Mesothelial cell of epicardium (in vitro differentiated cells): ENCODE measurements around the gene SLC38A2. TPM values are rescaled to one million over a fixed set of nuclear protein-coding genes. Genes with fewer than 3 reads are reported as not detected.

Source experiments
- DNase-seq, 2 experiments: peaks; one replicate each; pipeline ENCODE4 v3.0.0; 2021; ENCODE audit warnings: low spot score in 2 of 2; ENCODE audit not compliant: unreplicated experiment in 2 of 2
- H3K27ac Mint-ChIP-seq: 2 replicates; pipeline ENCODE4 v1.8.0; 2021; ENCODE audit warnings: mixed read lengths
- H3K27me3 Mint-ChIP-seq: 2 replicates; pipeline ENCODE4 v1.8.0; 2021; ENCODE audit warnings: low read depth, mixed read lengths
- H3K36me3 Mint-ChIP-seq: 2 replicates; pipeline ENCODE4 v1.8.0; 2021; ENCODE audit warnings: mixed read lengths
- H3K4me1 Mint-ChIP-seq: 2 replicates; pipeline ENCODE4 v1.8.0; 2021; ENCODE audit warnings: mixed read lengths
- H3K4me3 Mint-ChIP-seq: 2 replicates; pipeline ENCODE4 v1.8.0; 2021; ENCODE audit warnings: mild to moderate bottlenecking, moderate library complexity, mixed read lengths
- H3K9me3 Mint-ChIP-seq: 2 replicates; pipeline ENCODE4 v1.8.0; 2021; ENCODE audit warnings: mixed read lengths
- CTCF ChIP-seq: fragments of 200-600 bp; sonication (generic); IDR thresholded peaks from one replicate; pipeline ENCODE4 v1.5.0; 2021; ENCODE audit warnings: antibody characterized with exemption; ENCODE audit not compliant: unreplicated experiment
- total RNA-seq: library from RNA; stranded (reverse); gene quantifications from 3 replicates; pipeline ENCODE4 v1.2.1, GENCODE V29; 2021

SLC38A2 gene
- total RNA-seq, 1 donor from 2014 or later: 256 TPM

DNA sequence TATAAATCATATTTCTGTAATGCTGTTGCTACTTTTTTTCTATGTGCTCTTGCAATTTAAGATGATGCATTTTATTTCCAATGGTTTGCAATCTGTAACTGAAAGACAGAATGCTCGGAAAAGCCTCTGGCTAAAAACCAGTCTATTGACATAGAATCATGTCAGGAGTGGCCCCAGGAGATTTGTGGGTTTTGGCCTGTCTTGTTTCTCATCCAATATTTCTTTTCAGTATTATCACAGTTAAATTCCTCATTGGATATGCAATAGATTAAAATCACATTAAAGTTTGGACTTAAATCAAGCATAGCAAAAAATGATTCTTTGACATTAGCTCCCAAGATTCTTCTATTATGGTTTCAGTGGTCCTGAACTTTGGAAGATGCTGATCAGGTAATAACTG, 19.1 kb upstream of the SLC38A2 start:
- Mint-ChIP-seq H3K27me3 (no peaks in the 10 kb centered on the region), H3K36me3 (peaks cover 3% of the 10 kb centered on the region), H3K27ac (no peak overlapping the region), H3K9me3 (no peaks in the 10 kb centered on the region), H3K4me3 (no peak overlapping the region), H3K4me1 (peaks cover 35% of the 10 kb centered on the region)
- no peak for TF ChIP-seq CTCF
- no peak for DNase-seq

DNA sequence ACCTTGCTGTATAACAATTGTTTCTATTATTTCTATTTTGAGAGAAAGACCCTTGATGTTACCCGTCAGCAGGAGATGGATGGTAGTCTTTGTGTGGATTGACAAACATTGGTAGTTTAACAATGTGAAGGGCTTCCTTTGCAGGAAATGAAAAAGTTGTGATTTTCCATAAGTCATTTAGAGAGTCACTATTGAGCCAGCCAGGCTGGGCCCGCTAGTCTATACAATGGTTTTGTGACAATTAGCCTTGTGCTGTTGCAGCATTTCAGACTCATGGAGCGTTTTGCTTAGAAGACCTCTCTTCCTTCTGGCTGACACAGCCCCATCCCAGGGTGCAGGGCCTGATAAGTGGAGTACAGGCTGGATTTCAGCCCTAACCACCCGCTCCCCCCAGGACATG, 18.3 kb upstream of the SLC38A2 start:
- H3K36me3 Mint-ChIP-seq: peaks cover 3% of the 10 kb centered on the region
- H3K4me1 Mint-ChIP-seq: peaks cover 40% of the 10 kb centered on the region
- no peak for TF ChIP-seq CTCF
- no peak overlapping the region for H3K27ac Mint-ChIP-seq
- H3K27me3 Mint-ChIP-seq: no peaks in the 10 kb centered on the region
- H3K4me3 Mint-ChIP-seq: no peak overlapping the region
- DNase-seq: no peak
- no peaks in the 10 kb centered on the region for H3K9me3 Mint-ChIP-seq

DNA sequence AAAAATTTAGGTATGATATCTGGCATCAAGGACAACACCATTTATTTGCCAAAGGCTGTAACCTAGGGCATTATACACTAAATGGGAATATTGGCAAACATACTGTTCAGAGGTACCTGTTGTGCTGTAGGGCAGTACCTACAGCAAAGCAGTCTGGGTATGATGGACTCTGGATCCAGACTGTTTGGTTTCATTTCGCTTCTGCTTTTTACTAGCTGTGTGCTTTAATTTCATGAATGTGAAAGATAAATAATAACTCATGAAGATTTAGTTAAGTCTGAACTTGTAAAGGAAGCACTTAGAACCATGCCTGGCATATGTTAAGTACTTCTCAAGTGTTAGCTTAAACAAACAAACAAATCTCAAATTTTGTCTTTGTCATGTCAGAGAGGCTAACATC, 17.7 kb upstream of the SLC38A2 start:
- H3K9me3 Mint-ChIP-seq: no peaks in the 10 kb centered on the region
- H3K27ac Mint-ChIP-seq: no peak overlapping the region
- no peak for TF ChIP-seq CTCF
- H3K4me1 Mint-ChIP-seq: peaks cover 45% of the 10 kb centered on the region
- no peak for DNase-seq
- no peaks in the 10 kb centered on the region for H3K27me3 Mint-ChIP-seq
- H3K4me3 Mint-ChIP-seq: no peak overlapping the region
- H3K36me3 Mint-ChIP-seq: peaks cover 3% of the 10 kb centered on the region

GRCh38 chr12:46389031-46389616, 16.6 kb upstream of the SLC38A2 start:
- no peak for TF ChIP-seq CTCF
- H3K4me1 Mint-ChIP-seq: peaks cover 56% of the 10 kb centered on the region
- peaks cover 3% of the 10 kb centered on the region for H3K36me3 Mint-ChIP-seq
- no peak overlapping the region for H3K4me3 Mint-ChIP-seq
- no peak overlapping the region for H3K27ac Mint-ChIP-seq
- no peaks in the 10 kb centered on the region for H3K27me3 Mint-ChIP-seq
- no peak for DNase-seq
- no peaks in the 10 kb centered on the region for H3K9me3 Mint-ChIP-seq

GRCh38 chr12:46388427-46389021, 16.0 kb upstream of the SLC38A2 start:
- Mint-ChIP-seq H3K9me3 (no peaks in the 10 kb centered on the region), H3K36me3 (peaks cover 3% of the 10 kb centered on the region), H3K4me1 (peaks cover 56% of the 10 kb centered on the region), H3K27me3 (no peaks in the 10 kb centered on the region), H3K4me3 (no peak overlapping the region), H3K27ac (no peak overlapping the region)
- no peak for TF ChIP-seq CTCF
- DNase-seq: no peak
